NB4 (cell line): Measurements from ENCODE around the gene GAST.

Experiments
- DNase-seq: peaks from one replicate; pipeline ENCODE4 v3.0.0; 2010; ENCODE audit warnings: low read depth
- H3K4me3 ChIP-seq: one replicate; pipeline ENCODE4 v1.5.1; 2011; ENCODE audit warnings: mild to moderate bottlenecking, low read depth, low read length, moderate library complexity
- CTCF ChIP-seq: IDR thresholded peaks from one replicate; pipeline ENCODE4 v1.5.1; 2012; ENCODE audit warnings: low read depth, low read length
- MAX ChIP-seq: IDR thresholded peaks from 2 replicates; pipeline ENCODE4 v1.6.1; 2011; ENCODE audit warnings: low read depth, low read length
- MYC ChIP-seq: IDR thresholded peaks from 2 replicates; pipeline ENCODE4 v1.6.1; 2011; ENCODE audit warnings: low read depth, low read length
- POLR2A ChIP-seq: IDR thresholded peaks from 2 replicates; pipeline ENCODE4 v1.6.1; 2011; ENCODE audit warnings: mild to moderate bottlenecking; ENCODE audit not compliant: insufficient read length; ENCODE audit errors: extremely low read depth

Gene GAST

DNA sequence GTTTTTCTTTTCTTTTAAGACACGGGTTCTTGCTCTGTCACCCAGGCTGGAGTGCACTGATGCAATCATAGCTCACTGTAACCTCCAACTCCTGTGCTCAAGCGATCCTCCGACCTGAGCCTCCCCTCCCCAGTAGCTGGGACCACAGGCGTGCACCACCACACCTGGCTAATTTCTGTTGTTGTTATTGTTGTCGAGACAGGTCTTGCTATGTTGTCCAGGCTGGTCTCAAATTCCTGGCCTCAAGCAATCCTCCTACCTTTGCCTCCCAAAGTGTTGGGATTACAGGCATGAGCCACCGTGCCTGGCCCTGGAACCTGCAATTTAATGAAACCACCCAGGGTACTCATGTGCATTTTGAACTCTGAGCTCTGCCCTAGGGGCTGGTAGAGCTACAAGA, 50.3 kb downstream of the GAST start:
- TF ChIP-seq CTCF (no peak), POLR2A (no peak), MAX (no peak)
- no peak for DNase-seq
- no peak overlapping the region for H3K4me3 ChIP-seq

GRCh38 chr17:41762841-41763240, 50.7 kb downstream of the GAST start:
- no peak for DNase-seq
- no peak for TF ChIP-seq POLR2A
- H3K4me3 ChIP-seq: no peak overlapping the region

DNA sequence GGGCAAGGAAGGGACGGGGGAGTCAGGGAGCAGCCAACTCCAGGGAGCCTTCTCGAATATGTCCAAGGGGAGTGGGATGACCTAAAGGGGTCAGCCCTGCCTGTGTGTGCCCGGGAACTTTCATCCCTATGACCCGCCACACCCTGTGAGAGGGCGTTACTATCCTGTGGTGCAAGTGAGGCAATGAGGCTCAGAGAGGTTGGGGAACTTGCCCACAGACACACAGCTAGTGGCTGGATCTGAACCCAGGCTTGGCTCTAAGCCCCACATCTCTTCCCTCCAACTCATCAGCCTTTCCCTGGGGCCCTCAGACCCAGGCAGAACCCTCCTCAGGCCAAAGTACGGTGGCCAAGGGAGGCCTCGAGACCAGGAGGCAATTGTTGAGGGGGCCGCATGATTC, 51.2 kb downstream of the GAST start:
- TF ChIP-seq CTCF (no peak), MYC (no peak), POLR2A (no peak), MAX (no peak)
- no peak overlapping the region for H3K4me3 ChIP-seq
- DNase-seq: no peak
